ENCODE results near the gene PRSS36.

PRSS36 gene

GRCh38 chr16:31186176-31186575 is 36.3 kb upstream of the PRSS36 start:
- H3K27ac ChIP-seq (replicated peaks) = peak overlapping the region; percentile 41
- peak; percentile 64 to 82 for DNase-seq (ENCODE audit: low read depth in 1 of 2, low spot score in 1 of 2)
- TF ChIP-seq CTCF (IDR thresholded peaks at IDR 0.05; ENCODE audit: insufficient read depth, low read length) (no peak), POLR2AphosphoS5 (IDR thresholded peaks at IDR 0.05; ENCODE audit: low read depth) (0 out of 2 replicates have a peak, but pooled peaks have one; percentile 41)
- no peak overlapping the region for H3K4me3 ChIP-seq (replicated peaks; ENCODE audit: insufficient read depth, low read length)
- H3K27me3 ChIP-seq (ENCODE audit: insufficient read depth, poor library complexity, severe bottlenecking) = no peaks in the 10 kb centered on the region

- Histone ChIP-seq H3K4me3 (replicated peaks; ENCODE audit: insufficient read depth, low read length) (no peak overlapping the region), H3K27me3 (ENCODE audit: insufficient read depth, poor library complexity, severe bottlenecking) (no peaks in the 10 kb centered on the region), H3K27ac (replicated peaks) (peak overlapping the region; percentile 6)
- TF ChIP-seq CTCF (IDR thresholded peaks at IDR 0.05; ENCODE audit: insufficient read depth, low read length) (no peak), GABPA (IDR thresholded peaks at IDR 0.05; ENCODE audit: low read depth) (no peak), SPI1 (IDR thresholded peaks at IDR 0.05; ENCODE audit: borderline replicate concordance, low read depth) (no peak), REST (IDR thresholded peaks at IDR 0.05; ENCODE audit: insufficient replicate concordance, low read depth) (no peak), POLR2AphosphoS5 (IDR thresholded peaks at IDR 0.05; ENCODE audit: low read depth) (no peak)
- DNase-seq (ENCODE audit: low read depth in 1 of 2, low spot score in 1 of 2) = peak in 1 of 2 experiments; percentile 47
These were observed 35.5 kb upstream of the PRSS36 start for GRCh38 chr16:31185339-31185738.

GRCh38 chr16:31184888-31185287 is 35.0 kb upstream of the PRSS36 start:
- DNase-seq (ENCODE audit: low read depth in 1 of 2, low spot score in 1 of 2) = peak in 1 of 2 experiments; percentile 41
- no peak overlapping the region for H3K27ac ChIP-seq (replicated peaks)
- TF ChIP-seq REST (IDR thresholded peaks at IDR 0.05; ENCODE audit: insufficient replicate concordance, low read depth) (no peak), CTCF (IDR thresholded peaks at IDR 0.05; ENCODE audit: insufficient read depth, low read length) (no peak), POLR2AphosphoS5 (IDR thresholded peaks at IDR 0.05; ENCODE audit: low read depth) (peak; percentile 40; the same call in 1 of the 2 replicates), GABPA (IDR thresholded peaks at IDR 0.05; ENCODE audit: low read depth) (no peak), SPI1 (IDR thresholded peaks at IDR 0.05; ENCODE audit: borderline replicate concordance, low read depth) (no peak)
- no peak overlapping the region for H3K4me3 ChIP-seq (replicated peaks; ENCODE audit: insufficient read depth, low read length)
- H3K27me3 ChIP-seq (ENCODE audit: insufficient read depth, poor library complexity, severe bottlenecking) = no peaks in the 10 kb centered on the region

Measured in HL-60 (cell line).